Hepatocyte (in vitro differentiated cells): Measurements from ENCODE around the gene VCL. TPM values are rescaled to one million over a fixed set of nuclear protein-coding genes. Genes with fewer than 3 reads are reported as not detected.

ENCODE experiments used
- DNase-seq: peaks from one replicate; pipeline ENCODE4 v3.0.0-alpha.2; 2016; ENCODE audit warnings: low spot score
- H2AFZ ChIP-seq: fragments of 200-600 bp; sonication (generic); 2 replicates; pipeline ENCODE4 v1.6.0; 2016; ENCODE audit warnings: antibody characterized with exemption, mild to moderate bottlenecking
- H3K27ac ChIP-seq: fragments of 200-600 bp; sonication (generic); 2 replicates; pipeline ENCODE4 v1.5.1; 2016; ENCODE audit warnings: mild to moderate bottlenecking
- H3K27me3 ChIP-seq: fragments of 200-600 bp; sonication (generic); 2 replicates; pipeline ENCODE4 v1.6.1; 2016
- H3K36me3 ChIP-seq: fragments of 200-600 bp; sonication (generic); replicated peaks from 2 replicates; pipeline ENCODE4 v1.5.1; 2016; ENCODE audit warnings: low read depth; ENCODE audit not compliant: insufficient read depth
- H3K4me1 ChIP-seq: fragments of 200-600 bp; sonication (generic); 2 replicates; pipeline ENCODE4 v1.5.1; 2016; ENCODE audit warnings: mild to moderate bottlenecking, moderate library complexity; ENCODE audit not compliant: insufficient read depth
- H3K4me2 ChIP-seq: fragments of 200-600 bp; sonication (generic); 2 replicates; pipeline ENCODE4 v1.6.0; 2016
- H3K4me3 ChIP-seq: fragments of 200-600 bp; sonication (generic); 2 replicates; pipeline ENCODE4 v1.5.1; 2016; ENCODE audit warnings: mild to moderate bottlenecking
- H3K79me2 ChIP-seq: fragments of 200-600 bp; sonication (generic); 2 replicates; pipeline ENCODE4 v1.6.0; 2017; ENCODE audit warnings: mild to moderate bottlenecking
- H3K9me2 ChIP-seq: fragments of 200-600 bp; sonication (generic); replicated peaks from 2 replicates; pipeline ENCODE4 v1.6.0; 2017; ENCODE audit warnings: mild to moderate bottlenecking; ENCODE audit not compliant: insufficient read depth
- H3K9me3 ChIP-seq: fragments of 200-600 bp; sonication (generic); 2 replicates; pipeline ENCODE4 v1.5.1; 2016; ENCODE audit warnings: low read depth, mild to moderate bottlenecking
- H4K20me1 ChIP-seq: fragments of 200-600 bp; sonication (generic); 2 replicates; pipeline ENCODE4 v1.6.0; 2016; ENCODE audit warnings: mild to moderate bottlenecking; ENCODE audit not compliant: insufficient read depth, poor library complexity, severe bottlenecking
- CTCF ChIP-seq: fragments of 200-600 bp; sonication (generic); IDR thresholded peaks from 2 replicates; pipeline ENCODE4 v1.5.1; 2016; ENCODE audit warnings: antibody characterized with exemption, mild to moderate bottlenecking; ENCODE audit not compliant: poor library complexity
- EZH2 ChIP-seq: fragments of 200-600 bp; sonication (generic); IDR thresholded peaks from 2 replicates; pipeline ENCODE4 v1.6.1; 2016; ENCODE audit warnings: antibody characterized with exemption, mild to moderate bottlenecking, borderline replicate concordance
- EZH2phosphoT487 ChIP-seq: fragments of 200-600 bp; sonication (generic); IDR thresholded peaks from one replicate; pipeline ENCODE4 v1.6.1; 2018; ENCODE audit warnings: antibody characterized with exemption, mild to moderate bottlenecking, low read depth, moderate library complexity; ENCODE audit not compliant: unreplicated experiment, severe bottlenecking
- WGBS: methylation state at CpG from one replicate; pipeline ENCODE4 v1.1.6; 2016; ENCODE audit warnings: low lambda C conversion rate; ENCODE audit errors: missing lambda C conversion rate; 5-methylcytosine and 5-hydroxymethylcytosine counted together
- polyA plus RNA-seq: library from polyadenylated mRNA; unstranded; fragments of >200 nt; fragmentation: Nextera tagmentation; extraction: Ambion mirVana; gene quantifications from 2 replicates; pipeline ENCODE4 v1.2.1, GENCODE V29; 2016
- total RNA-seq: library from RNA; depleted of rRNA; stranded (reverse); fragments of >200 nt; gene quantifications from 2 replicates; pipeline ENCODE4 v1.2.3, GENCODE V29; 2014

The VCL gene
- total and polyA plus RNA-seq, 2 experiments from 2014 or later: 60.8 to 93.4 TPM

GRCh38 chr10:74044419-74044818 lies 46.5 kb downstream of the VCL start:
- WGBS: 84% methylated on average over 2 of the region's 2 CpGs

GRCh38 chr10:74047304-74047703 lies 49.4 kb downstream of the VCL start:
- peak overlapping the region; percentile 61 for H3K27ac ChIP-seq

More at GRCh38 chr10:74044419-74044818, 46.5 kb downstream of the VCL start:
- Histone ChIP-seq H3K4me1 (no peaks in the 10 kb centered on the region), H3K27ac (no peak overlapping the region), H3K4me2 (no peak overlapping the region), H4K20me1 (peaks cover 3% of the 10 kb centered on the region), H3K4me3 (no peak overlapping the region), H3K36me3 (no peaks in the 10 kb centered on the region), H3K79me2 (peaks cover 51% of the 10 kb centered on the region), H2AFZ (no peak overlapping the region), H3K9me3 (no peaks in the 10 kb centered on the region), H3K27me3 (no peaks in the 10 kb centered on the region), H3K9me2 (no peaks in the 10 kb centered on the region)
- no peak for DNase-seq
- TF ChIP-seq EZH2phosphoT487: no peak

GRCh38 chr10:74047871-74048270 lies 50.0 kb downstream of the VCL start:
- Histone ChIP-seq H3K36me3 (no peaks in the 10 kb centered on the region), H3K9me3 (no peaks in the 10 kb centered on the region), H2AFZ (no peak overlapping the region), H3K27me3 (no peaks in the 10 kb centered on the region), H3K4me3 (no peak overlapping the region), H4K20me1 (peaks cover 3% of the 10 kb centered on the region), H3K4me1 (no peaks in the 10 kb centered on the region), H3K4me2 (peak overlapping the region; percentile 35), H3K27ac (peak overlapping the region; percentile 61), H3K79me2 (peaks cover 65% of the 10 kb centered on the region), H3K9me2 (no peaks in the 10 kb centered on the region)
- 77% methylated on average over 3 of the region's 3 CpGs for WGBS
- DNase-seq: no peak
- no peak for TF ChIP-seq EZH2phosphoT487
- TF ChIP-seq CTCF: no peak
- no peak for TF ChIP-seq EZH2

More at GRCh38 chr10:74047304-74047703, 49.4 kb downstream of the VCL start:
- no peak overlapping the region for H2AFZ ChIP-seq
- H3K79me2 ChIP-seq: peaks cover 65% of the 10 kb centered on the region
- H3K4me3 ChIP-seq: no peak overlapping the region
- peaks cover 3% of the 10 kb centered on the region for H4K20me1 ChIP-seq
- H3K9me3 ChIP-seq: no peaks in the 10 kb centered on the region
- H3K4me1 ChIP-seq: no peaks in the 10 kb centered on the region
- no peaks in the 10 kb centered on the region for H3K27me3 ChIP-seq
- 60% methylated on average over 2 of the region's 2 CpGs for WGBS
- no peaks in the 10 kb centered on the region for H3K9me2 ChIP-seq
- no peaks in the 10 kb centered on the region for H3K36me3 ChIP-seq
- peak overlapping the region; percentile 35 for H3K4me2 ChIP-seq
- no peak for TF ChIP-seq EZH2phosphoT487
- DNase-seq: no peak

GRCh38 chr10:74048433-74048832 lies 50.5 kb downstream of the VCL start:
- H4K20me1 ChIP-seq: peaks cover 3% of the 10 kb centered on the region

More at GRCh38 chr10:74048433-74048832, 50.5 kb downstream of the VCL start:
- H3K9me2 ChIP-seq: no peaks in the 10 kb centered on the region
- WGBS: 86% methylated on average over 2 of the region's 2 CpGs
- no peaks in the 10 kb centered on the region for H3K36me3 ChIP-seq
- H3K27ac ChIP-seq: peak overlapping the region; percentile 61
- H3K4me1 ChIP-seq: no peaks in the 10 kb centered on the region
- H3K4me2 ChIP-seq: no peak overlapping the region
- no peak for TF ChIP-seq CTCF
- TF ChIP-seq EZH2: no peak
- TF ChIP-seq EZH2phosphoT487: no peak
- H3K9me3 ChIP-seq: no peaks in the 10 kb centered on the region
- H2AFZ ChIP-seq: no peak overlapping the region
- DNase-seq: no peak
- H3K4me3 ChIP-seq: no peak overlapping the region
- peaks cover 65% of the 10 kb centered on the region for H3K79me2 ChIP-seq
- H3K27me3 ChIP-seq: no peaks in the 10 kb centered on the region
